Erythroblast (primary cell): ENCODE results near the gene CCDC175.

Source experiments
- GATA1 ChIP-seq: IDR thresholded peaks from 2 replicates; pipeline ENCODE4 v1.6.1; 2011; ENCODE audit warnings: low read depth, mild to moderate bottlenecking, control low read depth, low read length, moderate library complexity
- POLR2A ChIP-seq: IDR thresholded peaks from 2 replicates; pipeline ENCODE4 v1.6.1; 2011; ENCODE audit warnings: mild to moderate bottlenecking, low read length

DNA sequence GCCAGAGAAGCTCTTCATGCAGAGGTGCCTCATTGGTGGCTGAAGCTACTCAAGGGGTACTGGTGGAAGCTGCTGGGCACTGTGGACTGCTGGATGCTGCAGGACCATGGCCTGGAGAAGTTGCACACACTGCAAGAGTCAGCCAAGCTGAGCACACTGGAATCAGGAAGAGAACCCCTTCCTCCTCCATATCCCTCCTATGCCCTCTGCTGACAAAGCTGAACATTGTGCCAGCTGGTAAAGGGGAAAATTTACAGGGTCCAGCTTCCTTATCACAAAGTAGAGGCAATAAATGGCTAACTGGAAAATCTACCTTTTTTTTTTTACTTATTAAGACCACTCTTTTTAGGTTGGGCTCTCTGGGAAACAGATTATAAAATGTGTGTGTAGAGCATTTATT is 6.5 kb downstream of the CCDC175 start:
- TF ChIP-seq POLR2A (no peak), GATA1 (no peak)
